Measurements from ENCODE around the gene CDC73. TPM values are rescaled to one million over a fixed set of nuclear protein-coding genes. Genes with fewer than 3 reads are reported as not detected.

CDC73 gene
- total RNA-seq, 1 experiment from 2014 or later: 62.5 TPM

- no peaks in the 10 kb centered on the region for H3K79me1 ChIP-seq (ENCODE audit: insufficient read depth, low read depth, low read length, poor library complexity, severe bottlenecking)
- peaks cover 2% of the 10 kb centered on the region; the same call in 1 of the 2 replicates for H3K4me1 ChIP-seq (ENCODE audit: insufficient read depth, low read length)
- no peak overlapping the region for H2AK5ac ChIP-seq (ENCODE audit: insufficient read length, low read length)
- no peak overlapping the region for H3K9ac ChIP-seq (ENCODE audit: extremely low read depth, insufficient read length, low read length)
- no peak overlapping the region for H4K91ac ChIP-seq (ENCODE audit: insufficient read length, low read depth, low read length)
- no peak overlapping the region for H4K5ac ChIP-seq (ENCODE audit: insufficient read length, low read depth, low read length)
- H3K27me3 ChIP-seq (ENCODE audit: insufficient read depth, low read length): no peaks in the 10 kb centered on the region; the same call in 1 of the 2 replicates
- H3K18ac ChIP-seq (ENCODE audit: insufficient read length, low read depth, low read length): no peak overlapping the region
- no peak overlapping the region for H2BK5ac ChIP-seq (ENCODE audit: insufficient read length, low read length)
- H3K4ac ChIP-seq (ENCODE audit: low read depth, low read length): no peak overlapping the region
- H3K4me2 ChIP-seq (ENCODE audit: insufficient read depth, insufficient read length, low read length): no peak overlapping the region
- no peaks in the 10 kb centered on the region for H3K9me3 ChIP-seq (ENCODE audit: control insufficient read depth, low read depth, low read length)
- H3K4me3 Mint-ChIP-seq: no peak overlapping the region
- H3K9me3 Mint-ChIP-seq: no peaks in the 10 kb centered on the region
- H4K8ac ChIP-seq (replicated peaks; ENCODE audit: insufficient read length, low read depth, low read length): no peak overlapping the region
- H3K14ac ChIP-seq (ENCODE audit: insufficient read depth, low read length): no peak overlapping the region
- H3K79me2 ChIP-seq (ENCODE audit: insufficient read depth, low read length): no peaks in the 10 kb centered on the region
- H3K27ac Mint-ChIP-seq: no peak overlapping the region
- no peaks in the 10 kb centered on the region for H4K20me1 ChIP-seq (ENCODE audit: control insufficient read depth, insufficient read depth, insufficient read length)
- no peak overlapping the region for H3K56ac ChIP-seq (ENCODE audit: insufficient read length, low read depth, low read length)
- H3K27ac ChIP-seq (ENCODE audit: insufficient read length, low read depth, low read length): no peak overlapping the region
- H3T11ph ChIP-seq (ENCODE audit: low read length): no peak overlapping the region
- H3K36me3 Mint-ChIP-seq (ENCODE audit: insufficient read depth in 1 of 3, low read depth in 3 of 3): no peaks in the 10 kb centered on the region
- no peak overlapping the region for H2BK20ac ChIP-seq (ENCODE audit: low read depth, low read length, poor library complexity, severe bottlenecking)
- DNase-seq: no peak
- TF ChIP-seq CTCF (conservative IDR thresholded peaks at IDR 0.05): no peak
- H2BK120ac ChIP-seq (ENCODE audit: low read depth, low read length, poor library complexity, severe bottlenecking): no peak overlapping the region
- H3K4me1 Mint-ChIP-seq: peaks cover 26 to 28% of the 10 kb centered on the region in 2 experiments
- peaks cover 8% of the 10 kb centered on the region for H3K27me3 Mint-ChIP-seq (ENCODE audit: low read depth)
- H3K23me2 ChIP-seq (ENCODE audit: insufficient read length, low read depth, low read length, poor library complexity, severe bottlenecking): peaks cover 10% of the 10 kb centered on the region
- no peak overlapping the region for H2AFZ ChIP-seq (ENCODE audit: low read length)
- H2BK12ac ChIP-seq (ENCODE audit: insufficient read length, low read depth, low read length): no peak overlapping the region
- H2BK15ac ChIP-seq (ENCODE audit: low read depth, low read length): no peak overlapping the region
- no peak overlapping the region for H3K23ac ChIP-seq (ENCODE audit: insufficient read length, low read depth, low read length)
- no CpG with 5 or more reads among the region's 3 CpGs for WGBS (ENCODE audit: extremely low coverage, insufficient read length, low lambda C conversion rate)
Observed at GRCh38 chr1:193108471-193108870, 13.4 kb upstream of the CDC73 start.

All from H9 (cell line).